Measurements from ENCODE around the gene TMEM125. TPM values are rescaled to one million over a fixed set of nuclear protein-coding genes. Genes with fewer than 3 reads are reported as not detected.

The TMEM125 gene
- total RNA-seq, 1 donor from 2014 or later = 15.7 TPM

- no peak for TF ChIP-seq CTCF (IDR thresholded peaks at IDR 0.05; ENCODE audit: insufficient read depth, low read length, poor library complexity, severe bottlenecking)
- DNase-seq (ENCODE audit: low read depth) = no peak
- Histone ChIP-seq H3K27me3 (ENCODE audit: control insufficient read depth, insufficient read depth, low read length) (peaks cover 5% of the 10 kb centered on the region), H3K4me3 (ENCODE audit: low read depth, low read length) (no peak overlapping the region), H3K36me3 (ENCODE audit: control insufficient read depth, insufficient read depth, low read length) (no peaks in the 10 kb centered on the region)
These were observed 35.1 kb downstream of the TMEM125 start for GRCh38 chr1:43304771-43305300.

- H3K4me3 ChIP-seq (ENCODE audit: low read depth, low read length) = no peak overlapping the region
- no peaks in the 10 kb centered on the region for H3K36me3 ChIP-seq (ENCODE audit: control insufficient read depth, insufficient read depth, low read length)
- DNase-seq (ENCODE audit: low read depth) = no peak
- peaks cover 5% of the 10 kb centered on the region for H3K27me3 ChIP-seq (ENCODE audit: control insufficient read depth, insufficient read depth, low read length)
- TF ChIP-seq CTCF (IDR thresholded peaks at IDR 0.05; ENCODE audit: insufficient read depth, low read length, poor library complexity, severe bottlenecking) = no peak
These were observed 35.7 kb downstream of the TMEM125 start for GRCh38 chr1:43305461-43305860.

GRCh38 chr1:43305926-43306687, 36.3 kb downstream of the TMEM125 start:
- H3K27me3 ChIP-seq (ENCODE audit: control insufficient read depth, insufficient read depth, low read length) = peaks cover 5% of the 10 kb centered on the region
- H3K36me3 ChIP-seq (ENCODE audit: control insufficient read depth, insufficient read depth, low read length) = no peaks in the 10 kb centered on the region
- TF ChIP-seq CTCF (IDR thresholded peaks at IDR 0.05; ENCODE audit: insufficient read depth, low read length, poor library complexity, severe bottlenecking) = no peak
- DNase-seq (ENCODE audit: low read depth) = no peak
- H3K4me3 ChIP-seq (ENCODE audit: low read depth, low read length) = no peak overlapping the region

GRCh38 chr1:43306688-43307457, 37.1 kb downstream of the TMEM125 start:
- Histone ChIP-seq H3K4me3 (ENCODE audit: low read depth, low read length) (no peak overlapping the region), H3K36me3 (ENCODE audit: control insufficient read depth, insufficient read depth, low read length) (no peaks in the 10 kb centered on the region), H3K27me3 (ENCODE audit: control insufficient read depth, insufficient read depth, low read length) (peaks cover 8% of the 10 kb centered on the region)
- no peak for DNase-seq (ENCODE audit: low read depth)
- no peak for TF ChIP-seq CTCF (IDR thresholded peaks at IDR 0.05; ENCODE audit: insufficient read depth, low read length, poor library complexity, severe bottlenecking)

GRCh38 chr1:43307458-43308158, 37.8 kb downstream of the TMEM125 start:
- peaks cover 8% of the 10 kb centered on the region for H3K27me3 ChIP-seq (ENCODE audit: control insufficient read depth, insufficient read depth, low read length)
- no peak for DNase-seq (ENCODE audit: low read depth)
- TF ChIP-seq CTCF (IDR thresholded peaks at IDR 0.05; ENCODE audit: insufficient read depth, low read length, poor library complexity, severe bottlenecking) = no peak
- no peaks in the 10 kb centered on the region for H3K36me3 ChIP-seq (ENCODE audit: control insufficient read depth, insufficient read depth, low read length)
- H3K4me3 ChIP-seq (ENCODE audit: low read depth, low read length) = no peak overlapping the region

Measured in kidney epithelial cell (primary cell).